Measurements from ENCODE around the gene RAMP1.

DNA sequence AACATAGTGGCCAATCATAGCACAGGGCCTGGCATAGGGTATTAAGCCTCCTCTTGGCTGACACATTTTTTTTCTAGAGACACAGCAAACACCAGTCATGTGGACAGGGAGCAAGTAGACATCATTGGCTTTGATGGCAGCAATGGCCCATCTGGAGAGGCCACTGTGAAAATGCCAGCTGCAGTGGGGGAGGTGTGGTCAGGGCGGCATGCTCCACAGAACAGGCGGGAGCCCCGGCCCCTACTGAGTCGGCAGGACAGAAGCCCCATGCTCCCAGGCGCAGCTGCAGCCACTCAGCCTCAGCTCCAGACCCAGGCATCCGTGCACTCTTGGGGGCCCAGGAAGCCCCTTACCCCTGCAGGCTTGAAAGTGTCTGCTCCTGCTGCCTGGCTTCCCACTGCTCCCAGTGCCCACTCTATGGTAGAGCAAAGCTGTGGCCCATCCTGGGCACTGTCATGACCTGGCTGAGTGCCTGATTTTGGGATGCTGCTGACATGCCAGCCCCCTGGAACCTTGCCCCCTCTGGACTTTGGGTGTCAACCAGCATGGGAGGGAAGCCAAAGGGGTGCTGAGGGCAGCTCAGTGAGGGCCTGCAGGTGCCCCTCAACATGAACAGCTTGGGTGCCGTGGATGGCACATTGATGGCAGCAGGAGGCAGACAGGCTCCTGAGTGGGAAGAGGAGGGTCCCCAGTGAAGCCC, 84.1 kb downstream of the RAMP1 start:
- TF ChIP-seq, protein P1, sequence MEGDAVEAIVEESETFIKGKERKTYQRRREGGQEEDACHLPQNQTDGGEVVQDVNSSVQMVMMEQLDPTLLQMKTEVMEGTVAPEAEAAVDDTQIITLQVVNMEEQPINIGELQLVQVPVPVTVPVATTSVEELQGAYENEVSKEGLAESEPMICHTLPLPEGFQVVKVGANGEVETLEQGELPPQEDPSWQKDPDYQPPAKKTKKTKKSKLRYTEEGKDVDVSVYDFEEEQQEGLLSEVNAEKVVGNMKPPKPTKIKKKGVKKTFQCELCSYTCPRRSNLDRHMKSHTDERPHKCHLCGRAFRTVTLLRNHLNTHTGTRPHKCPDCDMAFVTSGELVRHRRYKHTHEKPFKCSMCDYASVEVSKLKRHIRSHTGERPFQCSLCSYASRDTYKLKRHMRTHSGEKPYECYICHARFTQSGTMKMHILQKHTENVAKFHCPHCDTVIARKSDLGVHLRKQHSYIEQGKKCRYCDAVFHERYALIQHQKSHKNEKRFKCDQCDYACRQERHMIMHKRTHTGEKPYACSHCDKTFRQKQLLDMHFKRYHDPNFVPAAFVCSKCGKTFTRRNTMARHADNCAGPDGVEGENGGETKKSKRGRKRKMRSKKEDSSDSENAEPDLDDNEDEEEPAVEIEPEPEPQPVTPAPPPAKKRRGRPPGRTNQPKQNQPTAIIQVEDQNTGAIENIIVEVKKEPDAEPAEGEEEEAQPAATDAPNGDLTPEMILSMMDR (IDR thresholded peaks at IDR 0.05; ENCODE audit: low read depth, low read length, missing input control) = no peak
- TF ChIP-seq RAD21 (IDR thresholded peaks at IDR 0.05) = no peak
- TF ChIP-seq MAX (IDR thresholded peaks at IDR 0.05) = no peak
- no peak for TF ChIP-seq GABPA (IDR thresholded peaks at IDR 0.05 in 1 of 2, conservative IDR thresholded peaks at IDR 0.05 in 1 of 2)
- no peak for TF ChIP-seq NR2F2 (IDR thresholded peaks at IDR 0.05)
- TF ChIP-seq SP1 (IDR thresholded peaks at IDR 0.05) = no peak
- TF ChIP-seq, protein P2, sequence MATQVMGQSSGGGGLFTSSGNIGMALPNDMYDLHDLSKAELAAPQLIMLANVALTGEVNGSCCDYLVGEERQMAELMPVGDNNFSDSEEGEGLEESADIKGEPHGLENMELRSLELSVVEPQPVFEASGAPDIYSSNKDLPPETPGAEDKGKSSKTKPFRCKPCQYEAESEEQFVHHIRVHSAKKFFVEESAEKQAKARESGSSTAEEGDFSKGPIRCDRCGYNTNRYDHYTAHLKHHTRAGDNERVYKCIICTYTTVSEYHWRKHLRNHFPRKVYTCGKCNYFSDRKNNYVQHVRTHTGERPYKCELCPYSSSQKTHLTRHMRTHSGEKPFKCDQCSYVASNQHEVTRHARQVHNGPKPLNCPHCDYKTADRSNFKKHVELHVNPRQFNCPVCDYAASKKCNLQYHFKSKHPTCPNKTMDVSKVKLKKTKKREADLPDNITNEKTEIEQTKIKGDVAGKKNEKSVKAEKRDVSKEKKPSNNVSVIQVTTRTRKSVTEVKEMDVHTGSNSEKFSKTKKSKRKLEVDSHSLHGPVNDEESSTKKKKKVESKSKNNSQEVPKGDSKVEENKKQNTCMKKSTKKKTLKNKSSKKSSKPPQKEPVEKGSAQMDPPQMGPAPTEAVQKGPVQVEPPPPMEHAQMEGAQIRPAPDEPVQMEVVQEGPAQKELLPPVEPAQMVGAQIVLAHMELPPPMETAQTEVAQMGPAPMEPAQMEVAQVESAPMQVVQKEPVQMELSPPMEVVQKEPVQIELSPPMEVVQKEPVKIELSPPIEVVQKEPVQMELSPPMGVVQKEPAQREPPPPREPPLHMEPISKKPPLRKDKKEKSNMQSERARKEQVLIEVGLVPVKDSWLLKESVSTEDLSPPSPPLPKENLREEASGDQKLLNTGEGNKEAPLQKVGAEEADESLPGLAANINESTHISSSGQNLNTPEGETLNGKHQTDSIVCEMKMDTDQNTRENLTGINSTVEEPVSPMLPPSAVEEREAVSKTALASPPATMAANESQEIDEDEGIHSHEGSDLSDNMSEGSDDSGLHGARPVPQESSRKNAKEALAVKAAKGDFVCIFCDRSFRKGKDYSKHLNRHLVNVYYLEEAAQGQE (IDR thresholded peaks at IDR 0.05) = no peak
- no peak for TF ChIP-seq TAF1 (conservative IDR thresholded peaks at IDR 0.05)
- no peak for TF ChIP-seq YY1 (IDR thresholded peaks at IDR 0.05)
- TF ChIP-seq ATF3 (IDR thresholded peaks at IDR 0.05) = no peak
- no peak for TF ChIP-seq JUND (IDR thresholded peaks at IDR 0.05)

Measured in liver (tissue), 3 donors.